NB4 (cell line): Measurements from ENCODE around the gene POLR1G.
A peak's percentile ranks its signal among the peaks of the same experiment; 100 is the strongest.
"Not testable (repeated sequence)": the region's sequence is repeated elsewhere in the genome, so short reads cannot be mapped to it uniquely, and the experiment has no call there.

ENCODE experiments used
- DNase-seq: peaks from one replicate; pipeline ENCODE4 v3.0.0; 2010; ENCODE audit warnings: low read depth
- H3K4me3 ChIP-seq: one replicate; pipeline ENCODE4 v1.5.1; 2011; ENCODE audit warnings: mild to moderate bottlenecking, low read depth, low read length, moderate library complexity
- MYC ChIP-seq: IDR thresholded peaks from 2 replicates; pipeline ENCODE4 v1.6.1; 2011; ENCODE audit warnings: low read depth, low read length
- POLR2A ChIP-seq: IDR thresholded peaks from 2 replicates; pipeline ENCODE4 v1.6.1; 2011; ENCODE audit warnings: mild to moderate bottlenecking; ENCODE audit not compliant: insufficient read length; ENCODE audit errors: extremely low read depth
- TF ChIP-seq, protein P1 (sequence below): IDR thresholded peaks from 2 replicates; pipeline ENCODE4 v1.6.1; 2011; ENCODE audit warnings: low read depth, low read length
- TF ChIP-seq, protein P2 (sequence below): IDR thresholded peaks from one replicate; pipeline ENCODE4 v1.5.1; 2012; ENCODE audit warnings: low read depth, low read length

Gene POLR1G

DNA sequence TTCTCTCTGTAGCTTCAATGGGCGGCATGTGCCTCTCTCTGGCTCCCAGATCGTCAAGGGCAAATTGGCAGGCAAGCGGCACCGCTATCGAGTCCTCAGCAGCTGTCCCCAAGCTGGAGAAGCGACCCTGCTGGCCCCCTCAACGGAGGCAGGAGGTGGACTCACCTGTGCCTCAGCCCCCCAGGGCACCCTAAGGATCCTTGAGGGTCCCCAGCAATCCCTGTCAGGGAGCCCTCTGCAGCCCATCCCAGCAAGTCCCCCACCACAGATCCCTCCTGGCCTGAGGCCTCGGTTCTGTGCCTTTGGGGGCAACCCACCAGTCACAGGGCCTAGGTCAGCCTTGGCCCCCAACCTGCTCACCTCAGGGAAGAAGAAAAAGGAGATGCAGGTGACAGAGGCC, 1.7 kb downstream of the POLR1G start:
- no peak overlapping the region for H3K4me3 ChIP-seq
- no peak for DNase-seq
- TF ChIP-seq MYC: no peak
- TF ChIP-seq, protein P1, sequence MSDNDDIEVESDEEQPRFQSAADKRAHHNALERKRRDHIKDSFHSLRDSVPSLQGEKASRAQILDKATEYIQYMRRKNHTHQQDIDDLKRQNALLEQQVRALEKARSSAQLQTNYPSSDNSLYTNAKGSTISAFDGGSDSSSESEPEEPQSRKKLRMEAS: no peak

DNA sequence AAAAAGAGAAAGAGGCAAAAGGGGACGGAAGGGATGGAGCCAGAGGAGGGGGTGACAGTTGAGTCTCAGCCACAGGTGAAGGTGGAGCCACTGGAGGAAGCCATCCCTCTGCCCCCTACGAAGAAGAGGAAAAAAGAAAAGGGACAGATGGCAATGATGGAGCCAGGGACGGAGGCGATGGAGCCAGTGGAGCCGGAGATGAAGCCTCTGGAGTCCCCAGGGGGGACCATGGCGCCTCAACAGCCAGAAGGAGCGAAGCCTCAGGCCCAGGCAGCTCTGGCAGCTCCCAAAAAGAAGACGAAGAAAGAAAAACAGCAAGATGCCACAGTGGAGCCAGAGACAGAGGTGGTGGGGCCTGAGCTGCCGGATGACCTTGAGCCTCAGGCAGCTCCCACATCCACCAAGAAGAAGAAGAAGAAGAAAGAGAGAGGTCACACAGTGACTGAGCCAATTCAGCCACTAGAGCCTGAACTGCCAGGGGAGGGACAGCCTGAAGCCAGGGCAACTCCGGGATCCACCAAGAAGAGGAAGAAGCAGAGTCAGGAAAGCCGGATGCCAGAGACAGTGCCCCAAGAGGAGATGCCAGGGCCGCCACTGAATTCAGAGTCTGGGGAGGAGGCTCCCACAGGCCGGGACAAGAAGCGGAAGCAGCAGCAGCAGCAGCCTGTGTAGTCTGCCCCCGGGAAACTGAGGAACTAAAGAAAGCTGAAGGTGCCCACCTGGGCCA, 2.5 kb downstream of the POLR1G start:
- DNase-seq: no peak
- TF ChIP-seq, protein P2, sequence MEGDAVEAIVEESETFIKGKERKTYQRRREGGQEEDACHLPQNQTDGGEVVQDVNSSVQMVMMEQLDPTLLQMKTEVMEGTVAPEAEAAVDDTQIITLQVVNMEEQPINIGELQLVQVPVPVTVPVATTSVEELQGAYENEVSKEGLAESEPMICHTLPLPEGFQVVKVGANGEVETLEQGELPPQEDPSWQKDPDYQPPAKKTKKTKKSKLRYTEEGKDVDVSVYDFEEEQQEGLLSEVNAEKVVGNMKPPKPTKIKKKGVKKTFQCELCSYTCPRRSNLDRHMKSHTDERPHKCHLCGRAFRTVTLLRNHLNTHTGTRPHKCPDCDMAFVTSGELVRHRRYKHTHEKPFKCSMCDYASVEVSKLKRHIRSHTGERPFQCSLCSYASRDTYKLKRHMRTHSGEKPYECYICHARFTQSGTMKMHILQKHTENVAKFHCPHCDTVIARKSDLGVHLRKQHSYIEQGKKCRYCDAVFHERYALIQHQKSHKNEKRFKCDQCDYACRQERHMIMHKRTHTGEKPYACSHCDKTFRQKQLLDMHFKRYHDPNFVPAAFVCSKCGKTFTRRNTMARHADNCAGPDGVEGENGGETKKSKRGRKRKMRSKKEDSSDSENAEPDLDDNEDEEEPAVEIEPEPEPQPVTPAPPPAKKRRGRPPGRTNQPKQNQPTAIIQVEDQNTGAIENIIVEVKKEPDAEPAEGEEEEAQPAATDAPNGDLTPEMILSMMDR: no peak
- TF ChIP-seq, protein P1: no peak
- TF ChIP-seq POLR2A: no peak
- H3K4me3 ChIP-seq: no peak overlapping the region

DNA sequence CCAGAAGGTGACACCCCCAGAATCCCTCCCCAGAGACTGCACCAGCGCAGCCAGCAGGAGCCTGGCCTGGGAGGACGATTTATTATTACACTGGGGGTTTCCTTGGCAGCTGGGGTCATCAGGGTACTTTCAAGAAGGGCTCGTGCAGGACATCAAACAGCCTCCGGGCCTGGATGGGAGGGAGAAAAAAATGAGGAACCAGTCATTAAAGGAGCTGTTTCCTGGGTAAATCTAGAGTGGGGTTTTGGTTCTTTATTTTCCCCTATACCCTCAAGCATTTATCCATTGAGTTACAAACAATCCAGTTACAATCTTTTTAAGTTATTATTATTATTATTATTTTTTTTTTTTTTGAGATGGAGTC, 3.1 kb downstream of the POLR1G start:
- H3K4me3 ChIP-seq: no peak overlapping the region
- peak; percentile 23 for DNase-seq
- no peak for TF ChIP-seq POLR2A
- TF ChIP-seq, protein P2: no peak
- TF ChIP-seq, protein P1: no peak

DNA sequence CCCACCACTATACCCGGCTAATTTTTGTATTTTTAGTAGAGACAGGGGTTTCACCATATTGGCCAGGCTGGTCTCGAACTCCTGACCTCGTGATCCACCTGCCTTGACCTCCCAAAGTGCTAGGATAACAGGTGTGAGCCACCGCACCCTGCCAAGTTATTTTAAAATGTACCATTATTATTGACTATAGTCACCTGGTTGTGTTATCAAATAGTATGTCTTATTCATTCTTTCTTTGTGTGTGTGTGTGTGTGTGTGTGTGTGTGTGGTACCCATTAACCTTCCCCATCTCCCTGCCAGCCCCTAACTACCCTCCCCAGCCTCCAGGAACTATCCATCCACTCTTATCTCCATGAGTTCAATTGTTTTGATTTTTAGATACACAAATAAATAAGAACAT, 3.9 kb downstream of the POLR1G start:
- H3K4me3 ChIP-seq, DNase-seq: not testable (repeated sequence)

DNA sequence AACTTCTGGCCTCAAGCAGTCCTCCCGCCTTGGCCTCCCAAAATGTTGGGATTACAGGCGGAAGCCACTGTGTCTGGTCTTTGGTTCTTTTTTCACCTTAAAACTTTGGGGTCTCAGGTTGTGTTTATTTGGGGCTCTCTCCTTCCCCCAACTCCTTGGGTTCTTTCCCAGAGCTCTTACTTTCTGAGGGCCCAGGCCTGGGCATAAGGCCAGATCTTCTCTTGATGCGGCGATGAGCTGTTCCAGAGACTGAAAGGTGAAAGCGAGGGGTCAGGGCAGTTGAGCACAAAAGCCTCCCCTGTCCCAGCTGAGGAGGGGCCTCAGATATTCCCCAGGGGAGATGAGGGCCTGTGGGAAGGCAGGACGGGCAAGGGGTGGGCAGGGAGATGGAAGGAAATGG, 7.1 kb downstream of the POLR1G start:
- no peak overlapping the region for H3K4me3 ChIP-seq
- TF ChIP-seq, protein P1: no peak
- TF ChIP-seq POLR2A (no peak), MYC (no peak)
- TF ChIP-seq, protein P2: no peak
- no peak for DNase-seq

DNA sequence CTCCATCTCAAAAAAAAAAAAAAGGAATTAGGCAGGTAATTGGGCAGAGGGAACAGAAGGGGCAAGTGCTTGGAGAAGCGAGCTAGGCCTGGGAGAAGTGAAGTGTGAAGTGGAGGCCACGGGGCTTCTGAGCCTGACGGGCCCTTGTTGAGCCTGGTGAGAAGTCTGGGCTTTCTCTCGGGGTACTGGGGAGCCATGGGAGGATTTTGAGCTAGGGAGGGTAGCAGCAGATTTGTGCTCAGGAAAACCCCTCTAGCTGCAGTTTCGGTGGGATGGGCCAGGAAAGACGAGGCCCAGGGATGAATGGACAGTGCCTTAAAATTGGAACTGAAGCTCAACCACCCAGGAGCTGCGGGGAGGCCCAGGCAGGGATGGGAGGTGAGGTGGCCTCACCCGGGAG, 8.0 kb downstream of the POLR1G start:
- DNase-seq: no peak
- TF ChIP-seq, protein P1: no peak
- TF ChIP-seq, protein P2: no peak
- TF ChIP-seq POLR2A (no peak), MYC (no peak)
- no peak overlapping the region for H3K4me3 ChIP-seq

DNA sequence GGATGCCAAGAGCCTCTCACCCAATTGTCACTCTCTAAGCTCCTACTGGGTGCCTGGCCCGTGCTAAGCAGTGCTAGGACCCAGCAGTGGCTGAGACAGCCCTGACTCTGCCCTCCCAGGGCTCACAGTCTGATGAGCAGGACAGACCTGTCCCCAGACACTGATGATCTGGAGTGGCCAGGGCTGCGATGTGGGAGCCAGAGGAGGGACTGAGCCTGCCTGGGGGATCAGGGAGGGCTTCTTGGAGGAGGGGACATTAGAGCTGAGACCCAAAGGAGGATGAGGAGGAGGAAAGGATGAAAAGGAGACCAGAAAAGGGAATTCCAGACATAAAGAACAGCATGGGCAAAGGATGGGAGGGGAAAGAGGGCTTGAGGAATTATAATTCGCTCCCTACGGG, 10.7 kb downstream of the POLR1G start:
- no peak for DNase-seq
- TF ChIP-seq POLR2A (no peak), MYC (no peak)
- TF ChIP-seq, protein P1: no peak
- TF ChIP-seq, protein P2: no peak
- no peak overlapping the region for H3K4me3 ChIP-seq
